ENCODE results near the gene MYL1. TPM values are rescaled to one million over a fixed set of nuclear protein-coding genes. Genes with fewer than 3 reads are reported as not detected.

The MYL1 gene
- total and polyA plus RNA-seq, 2 donors (not counting 1 experiment from before 2014, with no cell fraction given) = not detected

DNA sequence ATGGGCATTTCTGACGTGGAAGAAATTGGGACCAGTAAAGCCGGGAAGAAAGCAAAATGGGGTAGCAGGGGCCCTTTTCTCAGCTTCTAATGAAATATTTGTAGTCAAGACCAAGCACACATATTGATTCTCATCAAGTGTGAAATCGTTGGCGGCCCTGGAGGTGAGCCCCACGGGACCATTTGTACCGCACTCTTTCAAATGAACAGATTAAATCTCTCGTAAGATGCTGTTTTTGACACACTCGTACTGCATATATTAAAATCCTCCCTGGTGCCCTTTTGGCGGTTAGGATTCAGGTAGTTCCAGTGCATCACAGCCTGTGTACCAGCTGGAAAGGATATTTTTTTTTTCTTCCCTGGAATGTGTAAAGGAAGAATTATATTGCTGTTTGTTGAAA, 9.9 kb upstream of the MYL1 start:
- ChIA-PET CTCF (no interaction called here), POLR2A (no interaction called here)

DNA sequence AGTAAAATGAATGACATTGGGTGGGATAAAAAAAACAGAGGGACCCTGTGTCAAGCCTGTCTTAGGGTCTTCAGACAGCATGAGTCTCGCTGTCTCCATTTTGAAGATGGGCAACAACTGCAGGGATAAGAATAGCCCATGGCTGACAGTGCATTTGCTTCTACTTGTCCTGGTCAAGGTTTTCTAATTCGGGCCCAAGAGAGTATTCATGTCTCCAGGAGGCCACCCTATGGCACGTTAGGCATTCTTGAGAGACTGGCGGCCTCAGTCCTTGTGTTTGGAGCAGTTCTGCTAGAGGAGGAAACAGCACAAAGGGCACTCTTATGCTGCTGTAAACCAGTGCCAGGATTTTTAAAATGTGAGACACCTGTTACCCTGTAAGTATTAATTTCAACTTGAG, 9.5 kb upstream of the MYL1 start:
- TF ChIP-seq EZH2 (IDR thresholded peaks at IDR 0.05; ENCODE audit: borderline replicate concordance, insufficient read depth, low read depth, low read length, poor library complexity, severe bottlenecking) = no peak
- TF ChIP-seq, protein P1, sequence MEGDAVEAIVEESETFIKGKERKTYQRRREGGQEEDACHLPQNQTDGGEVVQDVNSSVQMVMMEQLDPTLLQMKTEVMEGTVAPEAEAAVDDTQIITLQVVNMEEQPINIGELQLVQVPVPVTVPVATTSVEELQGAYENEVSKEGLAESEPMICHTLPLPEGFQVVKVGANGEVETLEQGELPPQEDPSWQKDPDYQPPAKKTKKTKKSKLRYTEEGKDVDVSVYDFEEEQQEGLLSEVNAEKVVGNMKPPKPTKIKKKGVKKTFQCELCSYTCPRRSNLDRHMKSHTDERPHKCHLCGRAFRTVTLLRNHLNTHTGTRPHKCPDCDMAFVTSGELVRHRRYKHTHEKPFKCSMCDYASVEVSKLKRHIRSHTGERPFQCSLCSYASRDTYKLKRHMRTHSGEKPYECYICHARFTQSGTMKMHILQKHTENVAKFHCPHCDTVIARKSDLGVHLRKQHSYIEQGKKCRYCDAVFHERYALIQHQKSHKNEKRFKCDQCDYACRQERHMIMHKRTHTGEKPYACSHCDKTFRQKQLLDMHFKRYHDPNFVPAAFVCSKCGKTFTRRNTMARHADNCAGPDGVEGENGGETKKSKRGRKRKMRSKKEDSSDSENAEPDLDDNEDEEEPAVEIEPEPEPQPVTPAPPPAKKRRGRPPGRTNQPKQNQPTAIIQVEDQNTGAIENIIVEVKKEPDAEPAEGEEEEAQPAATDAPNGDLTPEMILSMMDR (IDR thresholded peaks at IDR 0.05) = no peak
- H3K27me3 ChIP-seq (replicated peaks in 1 of 4; ENCODE audit: control extremely low read depth in 1 of 4, control insufficient read depth in 3 of 4, insufficient read depth in 4 of 4, low read length in 3 of 4) = no peaks in the 10 kb centered on the region
- H3K36me3 ChIP-seq (replicated peaks in 1 of 2; ENCODE audit: control extremely low read depth in 1 of 2, control insufficient read depth in 1 of 2, extremely low read depth in 1 of 2, insufficient read depth in 2 of 2, low read length in 1 of 2) = no peaks in the 10 kb centered on the region
- ChIA-PET POLR2A (no interaction called here), CTCF (no interaction called here)
- ATAC-seq (ENCODE audit: low read depth) (no peak), DNase-seq (no peak)
- no peaks in the 10 kb centered on the region for H3K9me3 Mint-ChIP-seq (ENCODE audit: insufficient read depth)
- no peaks in the 10 kb centered on the region for H4K20me1 ChIP-seq (ENCODE audit: control insufficient read depth, insufficient read depth, low read length, poor library complexity, severe bottlenecking)
- H3K4me1 ChIP-seq (ENCODE audit: control insufficient read depth in 2 of 2, insufficient read depth in 2 of 2, low read length in 2 of 2) = no peaks in the 10 kb centered on the region
- no peak overlapping the region for H3K4me2 ChIP-seq (replicated peaks; ENCODE audit: low read depth, low read length, poor library complexity, severe bottlenecking)
- no peak overlapping the region for H3K27ac ChIP-seq (ENCODE audit: low read length in 2 of 2)
- H3K9me3 ChIP-seq (ENCODE audit: control extremely low read depth in 1 of 3, control insufficient read depth in 2 of 3, insufficient read depth in 1 of 3, low read length in 2 of 3) = no peaks in the 10 kb centered on the region
- no peak overlapping the region for H2AFZ ChIP-seq (ENCODE audit: insufficient read depth, low read depth, low read length, poor library complexity, severe bottlenecking)
- no peak overlapping the region for H3K27ac Mint-ChIP-seq
- 66% methylated on average over 4 of the region's 4 CpGs for WGBS (ENCODE audit: insufficient coverage)
- H3K4me3 Mint-ChIP-seq = no peak overlapping the region
- H3K79me2 ChIP-seq (ENCODE audit: control insufficient read depth, insufficient read depth, low read length) = no peaks in the 10 kb centered on the region
- no peak overlapping the region for H3K4me3 ChIP-seq (ENCODE audit: control extremely low read depth in 1 of 5, extremely low read depth in 1 of 5, insufficient read depth in 1 of 5, low read depth in 2 of 5, low read length in 4 of 5)
- intact Hi-C loops (cut with micrococcal nuclease) = no loop called here
- H3K9ac ChIP-seq (ENCODE audit: low read length) = no peak overlapping the region
- no peaks in the 10 kb centered on the region for H3K27me3 Mint-ChIP-seq
- H3K4me1 Mint-ChIP-seq = no peaks in the 10 kb centered on the region

More for the DNA sequence above, 9.9 kb upstream of the MYL1 start:
- no peaks in the 10 kb centered on the region for H3K27me3 Mint-ChIP-seq
- intact Hi-C loops (cut with micrococcal nuclease) = no loop called here
- no peaks in the 10 kb centered on the region for H3K36me3 ChIP-seq (replicated peaks in 1 of 2; ENCODE audit: control extremely low read depth in 1 of 2, control insufficient read depth in 1 of 2, extremely low read depth in 1 of 2, insufficient read depth in 2 of 2, low read length in 1 of 2)
- H3K27ac ChIP-seq (ENCODE audit: low read length in 2 of 2) = no peak overlapping the region
- H3K4me1 Mint-ChIP-seq = no peaks in the 10 kb centered on the region
- ATAC-seq (ENCODE audit: low read depth) (no peak), DNase-seq (no peak)
- no peak overlapping the region for H3K27ac Mint-ChIP-seq
- TF ChIP-seq, protein P1 (IDR thresholded peaks at IDR 0.05) = no peak
- no peak for TF ChIP-seq EZH2 (IDR thresholded peaks at IDR 0.05; ENCODE audit: borderline replicate concordance, insufficient read depth, low read depth, low read length, poor library complexity, severe bottlenecking)
- H3K79me2 ChIP-seq (ENCODE audit: control insufficient read depth, insufficient read depth, low read length) = no peaks in the 10 kb centered on the region
- H3K9me3 Mint-ChIP-seq (ENCODE audit: insufficient read depth) = no peaks in the 10 kb centered on the region
- no peak overlapping the region for H3K4me2 ChIP-seq (replicated peaks; ENCODE audit: low read depth, low read length, poor library complexity, severe bottlenecking)
- 81% methylated on average over 5 of the region's 9 CpGs for WGBS (ENCODE audit: insufficient coverage)
- H3K4me1 ChIP-seq (ENCODE audit: control insufficient read depth in 2 of 2, insufficient read depth in 2 of 2, low read length in 2 of 2) = no peaks in the 10 kb centered on the region
- H3K4me3 ChIP-seq (ENCODE audit: control extremely low read depth in 1 of 5, extremely low read depth in 1 of 5, insufficient read depth in 1 of 5, low read depth in 2 of 5, low read length in 4 of 5) = no peak overlapping the region
- no peaks in the 10 kb centered on the region for H3K27me3 ChIP-seq (replicated peaks in 1 of 4; ENCODE audit: control extremely low read depth in 1 of 4, control insufficient read depth in 3 of 4, insufficient read depth in 4 of 4, low read length in 3 of 4)
- H3K9ac ChIP-seq (ENCODE audit: low read length) = no peak overlapping the region
- no peaks in the 10 kb centered on the region for H3K9me3 ChIP-seq (ENCODE audit: control extremely low read depth in 1 of 3, control insufficient read depth in 2 of 3, insufficient read depth in 1 of 3, low read length in 2 of 3)
- H3K4me3 Mint-ChIP-seq = no peak overlapping the region
- H2AFZ ChIP-seq (ENCODE audit: insufficient read depth, low read depth, low read length, poor library complexity, severe bottlenecking) = no peak overlapping the region
- H4K20me1 ChIP-seq (ENCODE audit: control insufficient read depth, insufficient read depth, low read length, poor library complexity, severe bottlenecking) = no peaks in the 10 kb centered on the region

All from B cell (primary cell).